Smooth muscle cell of the brain vasculature (primary cell): ENCODE data around the gene SLC27A5.
"Not testable (repeated sequence)": the region's sequence is repeated elsewhere in the genome, so short reads cannot be mapped to it uniquely, and the experiment has no call there.

Source experiments
- DNase-seq: peaks from one replicate; pipeline ENCODE4 v3.0.0-alpha.2; 2012; ENCODE audit warnings: low read depth, low spot score

The SLC27A5 gene

GRCh38 chr19:58522709-58523108 is 10.9 kb upstream of the SLC27A5 start:
- DNase-seq, result no peak

GRCh38 chr19:58521651-58522050 is 9.9 kb upstream of the SLC27A5 start:
- no peak for DNase-seq

- DNase-seq, result no peak
Observed at GRCh38 chr19:58520257-58520599, 8.4 kb upstream of the SLC27A5 start.

GRCh38 chr19:58519355-58520256 is 7.8 kb upstream of the SLC27A5 start, which contains the start of gene ZBTB45:
ZBTB45 (minus strand) TSS chr19:58519810; CDS start chr19:58517673, 2,137 bp downstream.
- DNase-seq, result peak; percentile 86

GRCh38 chr19:58519087-58519354 is 7.2 kb upstream of the SLC27A5 start:
- peak; percentile 35 for DNase-seq

- DNase-seq, result no peak
Observed at GRCh38 chr19:58518256-58519086, 6.7 kb upstream of the SLC27A5 start.

- no peak for DNase-seq
Observed at GRCh38 chr19:58516964-58517833, 5.4 kb upstream of the SLC27A5 start.

GRCh38 chr19:58516246-58516836 is 4.5 kb upstream of the SLC27A5 start:
- DNase-seq, result no peak

- no peak for DNase-seq
Observed at GRCh38 chr19:58515259-58515658, 3.5 kb upstream of the SLC27A5 start.

- no peak for DNase-seq
Observed at GRCh38 chr19:58514564-58515022, 2.8 kb upstream of the SLC27A5 start.

- DNase-seq, result peak; percentile 69
Observed at GRCh38 chr19:58513694-58514563, 2.1 kb upstream of the SLC27A5 start.

GRCh38 chr19:58513213-58513693 is 1.5 kb upstream of the SLC27A5 start:
- no peak for DNase-seq

- no peak for DNase-seq
Observed at GRCh38 chr19:58510084-58510862, 1.5 kb downstream of the SLC27A5 start.

GRCh38 chr19:58509731-58510083 is 2.1 kb downstream of the SLC27A5 start:
- no peak for DNase-seq

GRCh38 chr19:58507602-58508223 is 4.1 kb downstream of the SLC27A5 start:
- not testable (repeated sequence) for DNase-seq

GRCh38 chr19:58500242-58500641 is 11.6 kb downstream of the SLC27A5 start:
- DNase-seq, result no peak

- peak; percentile 93 for DNase-seq
Observed at GRCh38 chr19:58499021-58499927, 12.5 kb downstream of the SLC27A5 start.
